ENCODE data around the gene TRIM14. TPM values are rescaled to one million over a fixed set of nuclear protein-coding genes. Genes with fewer than 3 reads are reported as not detected.

TRIM14 gene
- total and polyA plus RNA-seq, 2 of the 13 experiments (the other 11 are each of a cell fraction or from before 2014, with no cell fraction given): 9.2 to 13.0 TPM

- TF ChIP-seq SATB2 (CRISPR knock-in tag; IDR thresholded peaks at IDR 0.05) (no peak), LCORL (IDR thresholded peaks at IDR 0.05) (no peak), LCORL (CRISPR knock-in tag; IDR thresholded peaks at IDR 0.05) (no peak), CBX2 (IDR thresholded peaks at IDR 0.05; ENCODE audit: low read depth, low read length) (no peak), CBX2 (CRISPR knock-in tag; IDR thresholded peaks at IDR 0.05; ENCODE audit: low read depth) (no peak), RAD21 (CRISPR knock-in tag; IDR thresholded peaks at IDR 0.05) (0 out of 2 replicates have a peak, but pooled peaks have one; percentile 26), FOXP4 (CRISPR knock-in tag; IDR thresholded peaks at IDR 0.05) (peak; percentile 59; the same call in 1 of the 2 replicates), THAP11 (CRISPR knock-in tag; IDR thresholded peaks at IDR 0.05) (peak; percentile 65), AGO2 (optimal IDR thresholded peaks at IDR 0.05; ENCODE audit: low read depth, low read length) (no peak), ZNF253 (CRISPR knock-in tag; IDR thresholded peaks at IDR 0.05; ENCODE audit: borderline replicate concordance) (no peak), CEBPG (CRISPR knock-in tag; IDR thresholded peaks at IDR 0.05) (peak; percentile 63), ZNF160 (CRISPR knock-in tag; IDR thresholded peaks at IDR 0.05) (no peak), MAX (IDR thresholded peaks at IDR 0.05) (no peak), HMG20B (CRISPR knock-in tag; conservative IDR thresholded peaks at IDR 0.05) (peak; percentile 57; the same call in 1 of the 2 replicates), RXRB (CRISPR knock-in tag; IDR thresholded peaks at IDR 0.05; ENCODE audit: borderline replicate concordance) (peak; percentile 71; the same call in 1 of the 2 replicates), YEATS2 (CRISPR knock-in tag; IDR thresholded peaks at IDR 0.05; ENCODE audit: borderline replicate concordance) (peak; percentile 75), FOXO4 (CRISPR knock-in tag; conservative IDR thresholded peaks at IDR 0.05) (no peak), IRF2 (CRISPR knock-in tag; IDR thresholded peaks at IDR 0.05) (peak; percentile 59), SAP130 (CRISPR knock-in tag; IDR thresholded peaks at IDR 0.05; ENCODE audit: low read depth) (peak; percentile 42), E2F5 (CRISPR knock-in tag; conservative IDR thresholded peaks at IDR 0.05) (no peak), CREB1 (IDR thresholded peaks at IDR 0.05) (no peak), CREB1 (CRISPR knock-in tag; IDR thresholded peaks at IDR 0.05) (0 out of 2 replicates have a peak, but pooled peaks have one; percentile 30), ERF (CRISPR knock-in tag; IDR thresholded peaks at IDR 0.05) (peak; percentile 28; the same call in 1 of the 2 replicates), TGIF2 (CRISPR knock-in tag; IDR thresholded peaks at IDR 0.05) (no peak), PCBP1 (IDR thresholded peaks at IDR 0.05; ENCODE audit: borderline replicate concordance, low read depth, low read length) (no peak), ZNF704 (CRISPR knock-in tag; IDR thresholded peaks at IDR 0.05; ENCODE audit: borderline replicate concordance) (no peak), NCOA2 (CRISPR knock-in tag; IDR thresholded peaks at IDR 0.05) (peak; percentile 71), ETV6 (CRISPR knock-in tag; conservative IDR thresholded peaks at IDR 0.05) (no peak)
Observed at GRCh38 chr9:98158071-98158831, 39.2 kb upstream of the TRIM14 start (continued).

Data from HepG2 (cell line).